ENCODE data around the gene LPP. TPM values are rescaled to one million over a fixed set of nuclear protein-coding genes. Genes with fewer than 3 reads are reported as not detected.

The LPP gene
- total and polyA plus RNA-seq, 2 of the 13 experiments (the other 11 are each of a cell fraction or from before 2014, with no cell fraction given): 19.2 to 29.9 TPM

DNA sequence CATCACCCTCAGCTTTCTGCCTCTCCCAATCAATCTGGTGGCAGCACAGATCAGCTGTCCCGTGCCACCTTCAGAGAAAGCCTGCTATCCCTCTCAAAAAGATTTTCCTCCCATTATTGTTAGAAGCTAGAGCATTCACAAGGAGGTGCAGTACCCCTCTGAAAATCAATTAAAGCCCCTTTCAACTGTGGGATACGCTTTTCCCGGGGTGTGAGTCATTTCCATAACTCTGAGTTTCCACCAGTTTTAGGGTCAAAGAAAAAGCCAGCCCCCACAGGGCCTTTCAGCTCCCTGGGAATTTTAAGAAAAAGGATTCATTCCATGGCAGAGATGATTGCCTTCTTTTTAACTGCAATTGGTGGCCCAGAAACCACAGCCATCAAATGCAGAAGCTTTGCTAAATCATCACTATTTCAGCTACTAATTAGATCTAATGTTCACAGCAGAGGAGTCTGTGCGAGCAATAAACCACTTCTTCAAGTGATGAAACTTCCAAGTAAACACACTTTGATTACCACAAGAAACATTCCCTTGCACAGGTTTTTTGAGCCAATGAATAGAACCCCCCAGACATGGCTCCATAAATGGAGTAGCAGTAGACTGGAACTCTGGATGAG is 747.8 kb downstream of the LPP start:
- DNase-seq (ENCODE audit: low spot score) (no peak), FAIRE-seq (no peak), ATAC-seq (no peak)
- WGBS (ENCODE audit: low lambda C conversion rate): 94% methylated on average over 4 of the region's 4 CpGs
- ChIA-PET POLR2A (no interaction called here), CTCF (ENCODE audit: low intra/inter-chr PET ratio, low total read pairs) (no interaction called here)
- Histone ChIP-seq H3K79me2 (ENCODE audit: insufficient read depth, low read length) (no peaks in the 10 kb centered on the region), H3K9ac (ENCODE audit: insufficient read depth, low read depth, low read length) (no peak overlapping the region), H3K4me3 (replicated peaks in 1 of 3; ENCODE audit: insufficient read depth in 1 of 3, low read depth in 2 of 3, low read length in 3 of 3) (no peak overlapping the region), H3K4me2 (ENCODE audit: low read depth, low read length) (no peak overlapping the region), H4K20me1 (ENCODE audit: insufficient read depth, low read length) (no peaks in the 10 kb centered on the region), H3K9me3 (ENCODE audit: low read length) (no peaks in the 10 kb centered on the region), H3K27me3 (ENCODE audit: control insufficient read depth in 1 of 2, insufficient read depth in 2 of 2, low read length in 2 of 2) (no peaks in the 10 kb centered on the region), H3K4me1 (ENCODE audit: insufficient read depth, low read length) (peaks cover 6% of the 10 kb centered on the region; the same call in 1 of the 2 replicates), H2AFZ (ENCODE audit: low read length) (no peak overlapping the region), H3K27ac (ENCODE audit: extremely low read length, insufficient read depth, low read length) (no peak overlapping the region), H3K36me3 (replicated peaks in 1 of 2; ENCODE audit: control insufficient read depth in 1 of 2, insufficient read depth in 2 of 2, low read length in 2 of 2) (no peaks in the 10 kb centered on the region)
- intact Hi-C loops (cut with micrococcal nuclease; ENCODE audit: unreplicated experiment) (no loop called here), in situ Hi-C loops (cut with HindIII; ENCODE audit: extremely low pct_ligation_motif_present, low pct_unique_long_range_greater_than_20kb) (no loop called here)
- BruUV-seq (replicated peaks): no TSS peak
- TF ChIP-seq ZNF44 (CRISPR knock-in tag; IDR thresholded peaks at IDR 0.05): no peak
- no peak for TF ChIP-seq ISX (CRISPR knock-in tag; conservative IDR thresholded peaks at IDR 0.05)
- no peak for TF ChIP-seq PITX1 (CRISPR knock-in tag; IDR thresholded peaks at IDR 0.05)
- no peak for TF ChIP-seq ZNF567 (CRISPR knock-in tag; IDR thresholded peaks at IDR 0.05; ENCODE audit: borderline replicate concordance)

DNA sequence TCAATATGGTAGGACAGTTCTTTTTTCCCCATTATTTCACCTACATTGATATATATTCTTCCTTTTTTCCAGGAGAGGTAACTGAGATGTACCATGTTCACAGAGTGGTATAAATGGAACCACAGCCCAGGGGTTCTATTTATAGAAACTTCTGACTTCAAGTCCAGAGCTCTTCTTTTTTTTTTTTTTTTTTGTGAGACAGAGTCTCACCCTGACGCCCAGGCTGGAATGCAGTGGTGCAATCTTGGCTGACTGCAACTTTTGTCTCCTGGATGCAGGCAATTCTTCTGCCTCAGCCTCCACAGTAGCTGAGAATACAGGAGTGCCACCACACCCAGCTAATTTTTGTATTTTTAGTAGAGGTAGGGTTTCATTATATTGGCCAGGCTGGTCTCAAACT is 750.7 kb downstream of the LPP start:
- Histone ChIP-seq H2AFZ (ENCODE audit: low read length) (no peak overlapping the region), H3K4me2 (ENCODE audit: low read depth, low read length) (no peak overlapping the region), H3K36me3 (replicated peaks in 1 of 2; ENCODE audit: control insufficient read depth in 1 of 2, insufficient read depth in 2 of 2, low read length in 2 of 2) (no peaks in the 10 kb centered on the region), H3K27ac (ENCODE audit: extremely low read length, insufficient read depth, low read length) (no peak overlapping the region), H4K20me1 (ENCODE audit: insufficient read depth, low read length) (no peaks in the 10 kb centered on the region), H3K79me2 (ENCODE audit: insufficient read depth, low read length) (no peaks in the 10 kb centered on the region), H3K27me3 (ENCODE audit: control insufficient read depth in 1 of 2, insufficient read depth in 2 of 2, low read length in 2 of 2) (no peaks in the 10 kb centered on the region), H3K4me3 (replicated peaks in 1 of 3; ENCODE audit: insufficient read depth in 1 of 3, low read depth in 2 of 3, low read length in 3 of 3) (no peak overlapping the region), H3K9ac (ENCODE audit: insufficient read depth, low read depth, low read length) (no peak overlapping the region), H3K4me1 (ENCODE audit: insufficient read depth, low read length) (peaks cover 6% of the 10 kb centered on the region; the same call in 1 of the 2 replicates), H3K9me3 (ENCODE audit: low read length) (no peaks in the 10 kb centered on the region)
- intact Hi-C loops (cut with micrococcal nuclease; ENCODE audit: unreplicated experiment) (no loop called here), in situ Hi-C loops (cut with HindIII; ENCODE audit: extremely low pct_ligation_motif_present, low pct_unique_long_range_greater_than_20kb) (no loop called here)
- ATAC-seq (no peak; the same call in 2 of the 3 replicates), FAIRE-seq (no peak), DNase-seq (ENCODE audit: low spot score) (peak; percentile 13)
- no TSS peak for BruUV-seq (replicated peaks)
- ChIA-PET POLR2A (no interaction called here), CTCF (ENCODE audit: low intra/inter-chr PET ratio, low total read pairs) (no interaction called here)
- no peak for TF ChIP-seq ZNF333 (CRISPR knock-in tag; IDR thresholded peaks at IDR 0.05; ENCODE audit: borderline replicate concordance)
- TF ChIP-seq ZNF331 (CRISPR knock-in tag; IDR thresholded peaks at IDR 0.05): no peak
- no peak for TF ChIP-seq MAFG (CRISPR knock-in tag; IDR thresholded peaks at IDR 0.05)
- no peak for TF ChIP-seq KLF9 (CRISPR knock-in tag; IDR thresholded peaks at IDR 0.05; ENCODE audit: low read depth)
- no peak for TF ChIP-seq ZNF672 (CRISPR knock-in tag; IDR thresholded peaks at IDR 0.05)
- WGBS (ENCODE audit: low lambda C conversion rate): 13% methylated on average over 1 of the region's 1 CpG
